ENCODE measurements around the gene EEIG2.

The EEIG2 gene

DNA sequence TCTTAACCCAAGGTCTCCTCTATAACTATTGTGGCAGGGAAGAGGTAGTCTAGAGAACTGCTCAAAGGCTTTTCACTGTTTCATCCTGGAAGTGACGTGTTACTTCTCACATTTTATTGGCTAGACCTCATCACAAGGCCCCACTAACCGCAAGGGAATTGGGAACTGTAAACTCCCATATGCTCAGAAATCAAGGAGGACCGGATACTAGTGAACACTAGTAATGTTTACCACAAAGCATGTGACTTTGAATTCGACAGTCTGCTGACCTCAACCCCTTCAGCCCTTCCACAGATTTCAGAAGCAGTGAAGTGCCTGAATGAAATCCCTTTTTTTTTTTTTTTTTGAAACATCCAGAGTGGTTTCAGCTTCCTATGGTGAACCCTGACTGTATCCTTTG, 3.4 kb upstream of the EEIG2 start:
- TF ChIP-seq, protein P1, sequence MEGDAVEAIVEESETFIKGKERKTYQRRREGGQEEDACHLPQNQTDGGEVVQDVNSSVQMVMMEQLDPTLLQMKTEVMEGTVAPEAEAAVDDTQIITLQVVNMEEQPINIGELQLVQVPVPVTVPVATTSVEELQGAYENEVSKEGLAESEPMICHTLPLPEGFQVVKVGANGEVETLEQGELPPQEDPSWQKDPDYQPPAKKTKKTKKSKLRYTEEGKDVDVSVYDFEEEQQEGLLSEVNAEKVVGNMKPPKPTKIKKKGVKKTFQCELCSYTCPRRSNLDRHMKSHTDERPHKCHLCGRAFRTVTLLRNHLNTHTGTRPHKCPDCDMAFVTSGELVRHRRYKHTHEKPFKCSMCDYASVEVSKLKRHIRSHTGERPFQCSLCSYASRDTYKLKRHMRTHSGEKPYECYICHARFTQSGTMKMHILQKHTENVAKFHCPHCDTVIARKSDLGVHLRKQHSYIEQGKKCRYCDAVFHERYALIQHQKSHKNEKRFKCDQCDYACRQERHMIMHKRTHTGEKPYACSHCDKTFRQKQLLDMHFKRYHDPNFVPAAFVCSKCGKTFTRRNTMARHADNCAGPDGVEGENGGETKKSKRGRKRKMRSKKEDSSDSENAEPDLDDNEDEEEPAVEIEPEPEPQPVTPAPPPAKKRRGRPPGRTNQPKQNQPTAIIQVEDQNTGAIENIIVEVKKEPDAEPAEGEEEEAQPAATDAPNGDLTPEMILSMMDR (IDR thresholded peaks at IDR 0.05; ENCODE audit: borderline replicate concordance, extremely low read depth, low read length, poor library complexity, severe bottlenecking), result no peak
- TF ChIP-seq EZH2 (IDR thresholded peaks at IDR 0.05; ENCODE audit: borderline replicate concordance, low read depth, low read length, severe bottlenecking), result no peak
- no peak overlapping the region for H3K9ac ChIP-seq (ENCODE audit: low read depth, low read length)
- DNase-seq (no peak), ATAC-seq (ENCODE audit: insufficient read depth, low read depth) (no peak)
- H4K20me1 ChIP-seq (ENCODE audit: insufficient read depth, low read length), result peaks cover 5% of the 10 kb centered on the region; the same call in 1 of the 2 replicates
- H3K9me3 ChIP-seq (ENCODE audit: insufficient read depth, low read length, severe bottlenecking), result no peaks in the 10 kb centered on the region
- H3K27ac ChIP-seq (ENCODE audit: low read length), result no peak overlapping the region
- H3K4me1 ChIP-seq (ENCODE audit: insufficient read depth, low read length), result peaks cover 21% of the 10 kb centered on the region
- H3K79me2 ChIP-seq (ENCODE audit: insufficient read depth, low read length), result peaks cover 13% of the 10 kb centered on the region
- H3K36me3 ChIP-seq (ENCODE audit: insufficient read depth, low read length), result no peaks in the 10 kb centered on the region
- no peak overlapping the region for H3K4me2 ChIP-seq (ENCODE audit: insufficient read depth, low read length)
- no peak overlapping the region for H3K4me3 ChIP-seq (ENCODE audit: low read depth in 1 of 2, low read length in 2 of 2)
- H3K27me3 ChIP-seq (ENCODE audit: insufficient read depth, low read length, poor library complexity), result no peaks in the 10 kb centered on the region
- no peak overlapping the region for H2AFZ ChIP-seq (ENCODE audit: low read depth, low read length)

DNA sequence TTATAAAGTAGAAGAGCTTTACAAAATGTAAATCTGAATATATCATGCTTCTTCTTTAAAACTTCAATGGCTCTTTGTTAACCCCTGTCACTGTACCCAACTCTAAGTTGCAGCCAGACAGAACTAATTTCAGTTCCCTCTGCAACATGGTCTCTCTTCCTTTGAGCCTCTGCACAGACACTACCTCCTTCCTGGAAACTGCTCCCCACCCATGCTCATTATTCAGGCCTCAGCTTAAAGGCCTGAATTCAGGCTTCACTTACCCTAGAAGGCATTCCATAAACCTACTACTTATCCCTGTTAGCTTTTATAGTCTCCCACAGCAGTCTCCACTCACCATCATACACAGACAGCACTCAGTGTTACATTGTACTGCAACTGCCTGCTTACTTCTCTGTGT, 2.6 kb upstream of the EEIG2 start:
- no peak overlapping the region for H3K4me2 ChIP-seq (ENCODE audit: insufficient read depth, low read length)
- H3K4me1 ChIP-seq (ENCODE audit: insufficient read depth, low read length), result peaks cover 29% of the 10 kb centered on the region
- peaks cover 21% of the 10 kb centered on the region for H3K79me2 ChIP-seq (ENCODE audit: insufficient read depth, low read length)
- ATAC-seq (ENCODE audit: insufficient read depth, low read depth) (no peak), DNase-seq (no peak)
- TF ChIP-seq, protein P1 (IDR thresholded peaks at IDR 0.05; ENCODE audit: borderline replicate concordance, extremely low read depth, low read length, poor library complexity, severe bottlenecking), result no peak
- no peak for TF ChIP-seq EZH2 (IDR thresholded peaks at IDR 0.05; ENCODE audit: borderline replicate concordance, low read depth, low read length, severe bottlenecking)
- H2AFZ ChIP-seq (ENCODE audit: low read depth, low read length), result peak overlapping the region; percentile 53; the same call in 1 of the 2 replicates
- H3K27ac ChIP-seq (ENCODE audit: low read length), result no peak overlapping the region
- no peaks in the 10 kb centered on the region for H3K9me3 ChIP-seq (ENCODE audit: insufficient read depth, low read length, severe bottlenecking)
- H4K20me1 ChIP-seq (ENCODE audit: insufficient read depth, low read length), result peaks cover 5% of the 10 kb centered on the region; the same call in 1 of the 2 replicates
- H3K4me3 ChIP-seq (ENCODE audit: low read depth in 1 of 2, low read length in 2 of 2), result no peak overlapping the region
- H3K36me3 ChIP-seq (ENCODE audit: insufficient read depth, low read length), result no peaks in the 10 kb centered on the region
- H3K9ac ChIP-seq (ENCODE audit: low read depth, low read length), result no peak overlapping the region
- no peaks in the 10 kb centered on the region for H3K27me3 ChIP-seq (ENCODE audit: insufficient read depth, low read length, poor library complexity)

DNA sequence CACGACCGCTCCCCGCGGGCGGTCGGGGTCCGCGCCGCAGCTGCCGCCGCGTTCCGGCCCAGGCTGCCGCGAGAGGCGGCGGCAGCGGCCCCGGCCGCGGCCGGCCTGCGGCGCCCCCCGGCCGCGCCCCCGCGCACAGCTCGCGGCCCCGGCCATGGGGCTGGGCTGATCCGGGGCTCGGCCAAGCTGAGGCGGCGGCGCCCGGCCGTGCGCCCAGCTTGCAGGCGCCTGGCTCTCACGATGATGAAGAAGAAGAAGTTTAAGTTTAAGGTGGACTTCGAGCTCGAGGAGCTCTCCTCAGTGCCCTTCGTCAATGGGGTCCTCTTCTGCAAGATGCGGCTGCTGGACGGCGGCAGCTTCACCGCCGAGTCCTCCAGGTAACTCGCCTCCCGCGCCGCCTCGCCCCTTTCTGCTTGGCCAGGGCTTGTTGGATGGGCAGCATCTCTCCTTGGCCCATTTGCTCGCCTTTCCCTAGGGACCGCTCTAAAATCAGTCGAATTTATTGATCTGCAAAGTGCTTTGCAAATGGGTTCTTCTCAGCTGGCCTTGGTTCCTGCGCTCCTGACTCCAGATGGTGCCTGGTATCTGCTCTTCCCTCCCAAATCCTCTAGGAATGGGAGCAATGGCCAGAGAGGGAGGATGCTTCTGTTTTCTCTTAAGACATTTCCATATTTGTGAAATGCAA, 431 bp downstream of the EEIG2 start:
- Histone ChIP-seq H3K4me2 (ENCODE audit: insufficient read depth, low read length) (peak overlapping the region; percentile 82), H4K20me1 (ENCODE audit: insufficient read depth, low read length) (peaks cover 8% of the 10 kb centered on the region; the same call in 1 of the 2 replicates), H3K36me3 (ENCODE audit: insufficient read depth, low read length) (no peaks in the 10 kb centered on the region), H3K27ac (ENCODE audit: low read length) (peak overlapping the region; percentile 68), H3K79me2 (ENCODE audit: insufficient read depth, low read length) (peaks cover 40% of the 10 kb centered on the region), H2AFZ (ENCODE audit: low read depth, low read length) (peak overlapping the region; percentile 79), H3K27me3 (ENCODE audit: insufficient read depth, low read length, poor library complexity) (no peaks in the 10 kb centered on the region), H3K4me3 (ENCODE audit: low read depth in 1 of 2, low read length in 2 of 2) (peak overlapping the region; percentile 63 to 65), H3K4me1 (ENCODE audit: insufficient read depth, low read length) (peaks cover 32% of the 10 kb centered on the region), H3K9me3 (ENCODE audit: insufficient read depth, low read length, severe bottlenecking) (no peaks in the 10 kb centered on the region), H3K9ac (ENCODE audit: low read depth, low read length) (peak overlapping the region; percentile 62)
- TF ChIP-seq, protein P1 (IDR thresholded peaks at IDR 0.05; ENCODE audit: borderline replicate concordance, extremely low read depth, low read length, poor library complexity, severe bottlenecking), result no peak
- TF ChIP-seq EZH2 (IDR thresholded peaks at IDR 0.05; ENCODE audit: borderline replicate concordance, low read depth, low read length, severe bottlenecking), result no peak
- ATAC-seq (ENCODE audit: insufficient read depth, low read depth) (peak; percentile 22), DNase-seq (peak; percentile 43)

All from DND-41 (cell line).